KMS-11 (cell line): ENCODE results near the gene RASL12.

Experiments
- H2AFZ ChIP-seq: fragments of 200-600 bp; sonication (generic); 2 replicates; pipeline ENCODE4 v1.6.1; 2016; ENCODE audit warnings: antibody characterized with exemption, mixed run types, low read depth
- H3K27ac ChIP-seq: fragments of 200-600 bp; sonication (generic); 2 replicates; pipeline ENCODE4 v1.6.1; 2016; ENCODE audit warnings: mild to moderate bottlenecking, mixed run types
- H3K27me3 ChIP-seq: fragments of 200-600 bp; sonication (generic); 2 replicates; pipeline ENCODE4 v1.6.1; 2017; ENCODE audit warnings: mild to moderate bottlenecking, low read depth, mixed run types, moderate library complexity; ENCODE audit not compliant: insufficient read depth
- H3K36me3 ChIP-seq: fragments of 200-600 bp; sonication (generic); 2 replicates; pipeline ENCODE4 v1.6.1; 2017; ENCODE audit warnings: mild to moderate bottlenecking, mixed run types; ENCODE audit not compliant: insufficient read depth
- H3K4me1 ChIP-seq: fragments of 200-600 bp; sonication (generic); 2 replicates; pipeline ENCODE4 v1.6.1; 2016; ENCODE audit warnings: mild to moderate bottlenecking, low read depth, mixed run types; ENCODE audit not compliant: poor library complexity, severe bottlenecking
- H3K4me2 ChIP-seq: fragments of 200-600 bp; sonication (generic); 2 replicates; pipeline ENCODE4 v1.7.0; 2016; ENCODE audit warnings: mild to moderate bottlenecking, mixed run types
- H3K4me3 ChIP-seq: fragments of 200-600 bp; sonication (generic); IDR thresholded peaks from 2 replicates; pipeline ENCODE4 v1.6.1; 2017; ENCODE audit warnings: low read depth, low read length, mixed read lengths; ENCODE audit not compliant: insufficient read depth
- H3K79me2 ChIP-seq: fragments of 200-600 bp; sonication (generic); 2 replicates; pipeline ENCODE4 v1.6.1; 2016; ENCODE audit warnings: low read depth, mixed run types; ENCODE audit not compliant: insufficient read depth
- H3K9ac ChIP-seq: fragments of 200-600 bp; sonication (generic); 2 replicates; pipeline ENCODE4 v1.6.1; 2016; ENCODE audit warnings: mild to moderate bottlenecking, mixed run types
- H4K20me1 ChIP-seq: fragments of 200-600 bp; sonication (generic); 2 replicates; pipeline ENCODE4 v1.6.1; 2016; ENCODE audit warnings: mild to moderate bottlenecking, mixed run types; ENCODE audit not compliant: insufficient read depth
- TF ChIP-seq, protein P1 (sequence below): fragments of 200-600 bp; sonication (generic); conservative IDR thresholded peaks from 2 replicates; pipeline ENCODE4 v1.6.1; 2017; ENCODE audit warnings: low read depth, mild to moderate bottlenecking, antibody characterized with exemption, low read length, moderate library complexity, mixed read lengths

RASL12 gene

DNA sequence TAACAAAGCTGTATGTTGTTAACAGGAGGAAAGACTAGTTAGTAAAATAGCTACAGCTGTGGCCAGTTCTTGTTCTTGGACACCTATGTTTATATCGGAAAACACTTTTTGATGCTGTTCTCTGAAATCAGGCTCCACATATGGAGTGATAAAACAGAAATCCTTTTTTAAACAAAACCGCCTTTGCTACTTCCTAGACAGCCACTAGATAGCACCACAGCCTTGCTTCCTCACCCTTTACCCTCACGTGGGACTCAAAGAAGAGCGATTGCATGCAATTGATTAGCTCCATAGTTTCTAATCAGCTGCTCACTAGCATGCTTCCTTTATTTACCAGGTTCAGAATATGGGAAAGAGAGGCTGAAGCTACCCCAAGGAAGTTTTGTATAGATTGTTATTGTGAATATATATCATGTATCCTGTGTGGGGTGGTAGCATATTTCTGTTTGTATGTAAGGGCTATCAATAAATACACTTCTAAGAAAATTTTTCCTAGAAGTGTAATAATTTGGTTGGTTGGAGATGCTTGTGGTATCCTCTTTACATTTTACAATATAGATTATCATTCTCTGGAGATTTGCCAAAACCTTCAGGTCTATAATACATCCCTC lies 34.0 kb downstream of the RASL12 start:
- Histone ChIP-seq H3K4me1 (no peaks in the 10 kb centered on the region), H3K79me2 (no peaks in the 10 kb centered on the region), H4K20me1 (no peaks in the 10 kb centered on the region), H3K27ac (no peak overlapping the region), H3K4me2 (no peak overlapping the region), H3K27me3 (no peaks in the 10 kb centered on the region), H3K9ac (no peak overlapping the region), H2AFZ (0 out of 2 replicates have a peak overlapping the region, but pooled peaks have one; percentile 19), H3K4me3 (no peak overlapping the region), H3K36me3 (no peaks in the 10 kb centered on the region)
- TF ChIP-seq, protein P1, sequence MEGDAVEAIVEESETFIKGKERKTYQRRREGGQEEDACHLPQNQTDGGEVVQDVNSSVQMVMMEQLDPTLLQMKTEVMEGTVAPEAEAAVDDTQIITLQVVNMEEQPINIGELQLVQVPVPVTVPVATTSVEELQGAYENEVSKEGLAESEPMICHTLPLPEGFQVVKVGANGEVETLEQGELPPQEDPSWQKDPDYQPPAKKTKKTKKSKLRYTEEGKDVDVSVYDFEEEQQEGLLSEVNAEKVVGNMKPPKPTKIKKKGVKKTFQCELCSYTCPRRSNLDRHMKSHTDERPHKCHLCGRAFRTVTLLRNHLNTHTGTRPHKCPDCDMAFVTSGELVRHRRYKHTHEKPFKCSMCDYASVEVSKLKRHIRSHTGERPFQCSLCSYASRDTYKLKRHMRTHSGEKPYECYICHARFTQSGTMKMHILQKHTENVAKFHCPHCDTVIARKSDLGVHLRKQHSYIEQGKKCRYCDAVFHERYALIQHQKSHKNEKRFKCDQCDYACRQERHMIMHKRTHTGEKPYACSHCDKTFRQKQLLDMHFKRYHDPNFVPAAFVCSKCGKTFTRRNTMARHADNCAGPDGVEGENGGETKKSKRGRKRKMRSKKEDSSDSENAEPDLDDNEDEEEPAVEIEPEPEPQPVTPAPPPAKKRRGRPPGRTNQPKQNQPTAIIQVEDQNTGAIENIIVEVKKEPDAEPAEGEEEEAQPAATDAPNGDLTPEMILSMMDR, result no peak

DNA sequence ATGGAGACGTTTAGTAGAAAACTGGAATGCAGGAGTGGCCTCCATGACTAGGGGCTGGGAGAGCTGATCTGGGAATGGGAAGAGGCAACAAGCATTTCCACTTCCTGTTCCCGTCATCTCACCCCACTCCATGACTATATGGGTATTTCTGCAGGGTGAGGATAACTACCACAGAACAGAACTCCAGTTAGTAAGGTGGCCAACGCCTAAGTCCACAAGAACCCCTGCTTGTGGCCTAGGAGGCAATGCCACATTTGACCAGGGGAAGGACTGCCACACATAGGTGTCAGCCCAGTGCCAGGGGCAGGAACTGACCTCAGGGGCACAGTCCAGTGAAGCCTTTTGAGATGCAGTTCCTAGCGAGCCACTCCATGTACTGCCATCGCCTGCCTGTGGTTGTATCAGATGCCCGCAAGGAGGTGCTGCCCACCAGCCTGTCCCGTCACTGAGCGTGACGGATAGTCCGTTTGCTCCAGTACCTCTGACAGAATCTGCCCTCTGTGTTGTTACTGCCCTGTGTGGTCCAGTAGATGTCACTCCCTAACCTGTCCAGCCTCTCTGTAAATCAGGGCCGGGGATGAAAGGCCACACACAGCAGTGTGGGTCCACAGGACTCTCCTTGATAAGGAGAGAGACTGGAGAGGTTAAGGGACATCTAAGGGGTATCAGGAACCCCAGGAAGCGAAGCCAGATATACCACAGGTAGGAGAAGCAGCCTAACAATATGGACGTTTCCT lies 34.8 kb downstream of the RASL12 start:
- Histone ChIP-seq H3K4me2 (no peak overlapping the region), H4K20me1 (no peaks in the 10 kb centered on the region), H3K27ac (no peak overlapping the region), H3K79me2 (no peaks in the 10 kb centered on the region; the same call in 1 of the 2 replicates), H2AFZ (no peak overlapping the region), H3K9ac (no peak overlapping the region), H3K36me3 (no peaks in the 10 kb centered on the region), H3K27me3 (no peaks in the 10 kb centered on the region), H3K4me1 (peaks cover 6% of the 10 kb centered on the region), H3K4me3 (no peak overlapping the region)
- TF ChIP-seq, protein P1, result no peak

DNA sequence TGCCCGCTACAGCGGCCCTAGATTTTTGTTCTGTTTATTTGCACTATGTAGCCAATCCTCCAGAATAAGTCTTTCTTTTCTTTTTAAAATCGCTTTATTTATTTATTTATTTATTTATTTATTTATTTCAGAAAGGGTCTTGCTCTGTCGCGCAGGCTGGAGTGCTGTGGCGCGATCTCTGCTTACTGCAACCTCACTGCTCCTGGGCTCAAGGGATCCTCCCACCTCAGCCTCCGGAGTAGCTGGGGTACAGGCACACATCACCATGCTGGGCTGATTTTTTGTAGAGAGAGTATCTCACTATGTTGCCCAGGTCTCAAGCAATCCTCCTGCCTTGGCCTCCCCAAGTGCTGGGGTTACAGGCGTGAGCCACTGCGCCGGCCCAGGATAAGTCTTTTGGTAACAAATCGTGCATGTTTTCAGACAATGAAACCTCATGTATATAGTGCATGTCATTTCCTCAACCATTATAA lies 38.0 kb downstream of the RASL12 start:
- TF ChIP-seq, protein P1, result no peak
- H4K20me1 ChIP-seq, result no peaks in the 10 kb centered on the region
- no peak overlapping the region for H3K27ac ChIP-seq
- no peaks in the 10 kb centered on the region; the same call in 1 of the 2 replicates for H3K79me2 ChIP-seq
- peak overlapping the region; percentile 82; the same call in 1 of the 2 replicates for H2AFZ ChIP-seq
- H3K4me2 ChIP-seq, result no peak overlapping the region
- H3K9ac ChIP-seq, result no peak overlapping the region
- no peak overlapping the region for H3K4me3 ChIP-seq
- no peaks in the 10 kb centered on the region for H3K27me3 ChIP-seq
- H3K36me3 ChIP-seq, result no peaks in the 10 kb centered on the region; the same call in 1 of the 2 replicates
- peaks cover 12% of the 10 kb centered on the region for H3K4me1 ChIP-seq

DNA sequence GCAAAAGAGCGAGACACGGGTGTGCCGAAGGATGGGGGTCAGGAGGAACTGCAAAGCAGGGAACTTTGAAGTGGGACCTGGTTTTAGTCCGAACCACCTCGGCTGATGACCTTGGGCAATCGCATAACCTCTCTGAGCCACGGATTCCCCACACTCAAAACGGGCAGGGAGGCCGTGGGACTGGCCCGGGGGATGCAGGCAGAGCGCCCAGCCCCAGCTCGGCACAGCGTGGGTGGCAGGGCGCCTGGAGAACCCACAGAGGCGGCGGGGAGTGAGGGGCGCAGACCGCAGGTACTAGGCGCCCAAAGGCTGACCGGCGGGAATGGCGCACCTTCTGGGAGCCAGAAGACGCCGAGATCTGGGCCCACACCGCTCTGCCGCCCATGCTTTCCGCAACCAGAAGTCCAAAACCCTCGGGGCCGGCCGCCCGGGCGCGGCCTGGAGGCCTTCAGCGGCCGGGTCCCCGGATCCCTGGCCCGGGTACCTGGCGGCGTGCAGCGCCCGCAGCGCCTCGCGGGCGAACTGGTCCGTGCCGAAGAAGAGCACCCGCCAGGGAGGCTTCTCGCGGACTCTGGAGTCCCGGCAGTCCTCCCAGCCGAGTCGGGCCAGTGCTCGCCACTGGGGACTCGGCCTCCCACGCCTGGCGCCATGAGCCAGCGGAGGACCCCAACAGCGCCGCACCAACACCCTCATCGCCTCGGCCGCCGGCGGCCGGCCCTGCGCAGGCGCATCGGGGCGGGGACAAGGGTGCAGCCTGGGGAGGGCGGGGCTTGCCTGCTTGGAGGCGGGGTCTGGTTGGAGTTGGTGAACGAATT lies 38.7 kb downstream of the RASL12 start, which contains the start of gene MTFMT:
Gene MTFMT (minus strand): TSS at position 719 of the 815 bp plus-strand sequence. CDS start 26 bp downstream, at position 693.
- Histone ChIP-seq H3K27ac (no peak within 1 kb of the TSS), H3K4me3 (no peak within 1 kb of the TSS), H2AFZ (peak within 1 kb of the TSS; percentile 82), H3K9ac (peak within 1 kb of the TSS; percentile 68), H4K20me1 (no peaks in the 10 kb centered on the region), H3K27me3 (no peaks in the 10 kb centered on the region), H3K36me3 (no peaks in the 10 kb centered on the region; the same call in 1 of the 2 replicates), H3K79me2 (no peaks in the 10 kb centered on the region; the same call in 1 of the 2 replicates), H3K4me1 (peaks cover 12% of the 10 kb centered on the region), H3K4me2 (peak within 1 kb of the TSS; percentile 97)
- TF ChIP-seq, protein P1, result no peak
